HUDEP-2 (cell line): ENCODE results near the gene SIGLEC5.

Source experiments
- DNase-seq, 76 experiments: peaks; one replicate each; lab custom pipeline; 2025; ENCODE audit not compliant: unreplicated experiment in 76 of 76; lab: John Stamatoyannopoulos, UW

SIGLEC5 gene

GRCh38 chr19:51628153-51628939, 1.9 kb downstream of the SIGLEC5 start:
- no peak for DNase-seq

GRCh38 chr19:51627491-51628138, 2.6 kb downstream of the SIGLEC5 start:
- no peak for DNase-seq

GRCh38 chr19:51626675-51627074, 3.5 kb downstream of the SIGLEC5 start:
- no peak for DNase-seq

- DNase-seq = no peak
Observed at GRCh38 chr19:51621178-51621577, 9.0 kb downstream of the SIGLEC5 start.

- no peak for DNase-seq
Observed at GRCh38 chr19:51615991-51616390, 14.2 kb downstream of the SIGLEC5 start.

- no peak for DNase-seq
Observed at GRCh38 chr19:51614789-51615188, 15.4 kb downstream of the SIGLEC5 start.

GRCh38 chr19:51610576-51610975, 19.6 kb downstream of the SIGLEC5 start:
- DNase-seq = no peak

- peak in 75 of 76 experiments; percentile 32 to 95 (median 86) for DNase-seq
Observed at GRCh38 chr19:51607920-51608562, 22.2 kb downstream of the SIGLEC5 start.

GRCh38 chr19:51607077-51607476, 23.1 kb downstream of the SIGLEC5 start:
- DNase-seq = no peak

- no peak for DNase-seq
Observed at GRCh38 chr19:51602189-51602854, 27.9 kb downstream of the SIGLEC5 start.

- no peak for DNase-seq
Observed at GRCh38 chr19:51600940-51601580, 29.1 kb downstream of the SIGLEC5 start.

- DNase-seq = no peak
Observed at GRCh38 chr19:51599084-51599483, 31.1 kb downstream of the SIGLEC5 start.

- no peak for DNase-seq
Observed at GRCh38 chr19:51598159-51598915, 31.9 kb downstream of the SIGLEC5 start.

- peak in 4 of 76 experiments; percentile 9 to 12 (median 10) for DNase-seq
Observed at GRCh38 chr19:51595190-51596175, 34.7 kb downstream of the SIGLEC5 start.

- peak in 2 of 76 experiments; percentile 50 to 82 for DNase-seq
Observed at GRCh38 chr19:51594774-51595109, 35.5 kb downstream of the SIGLEC5 start.

- DNase-seq = peak in 75 of 76 experiments; percentile 63 to 100 (median 98)
Observed at GRCh38 chr19:51593969-51594773, 36.0 kb downstream of the SIGLEC5 start.

GRCh38 chr19:51593138-51593890, 36.9 kb downstream of the SIGLEC5 start:
- peak in 2 of 76 experiments; percentile 24 to 31 for DNase-seq
